RCC 7860 (cell line): ENCODE results near the gene GALNT8.
"Not testable (repeated sequence)": the region's sequence is repeated elsewhere in the genome, so short reads cannot be mapped to it uniquely, and the experiment has no call there.

ENCODE experiments used
- DNase-seq: peaks from one replicate; pipeline ENCODE4 v3.0.0-alpha.2; 2015; ENCODE audit warnings: low spot score
- FAIRE-seq: peaks from 2 replicates; lab custom pipeline; 2012; peaks lifted over from hg19 to GRCh38; lab: Jason Lieb, UNC

Gene GALNT8, protein sequence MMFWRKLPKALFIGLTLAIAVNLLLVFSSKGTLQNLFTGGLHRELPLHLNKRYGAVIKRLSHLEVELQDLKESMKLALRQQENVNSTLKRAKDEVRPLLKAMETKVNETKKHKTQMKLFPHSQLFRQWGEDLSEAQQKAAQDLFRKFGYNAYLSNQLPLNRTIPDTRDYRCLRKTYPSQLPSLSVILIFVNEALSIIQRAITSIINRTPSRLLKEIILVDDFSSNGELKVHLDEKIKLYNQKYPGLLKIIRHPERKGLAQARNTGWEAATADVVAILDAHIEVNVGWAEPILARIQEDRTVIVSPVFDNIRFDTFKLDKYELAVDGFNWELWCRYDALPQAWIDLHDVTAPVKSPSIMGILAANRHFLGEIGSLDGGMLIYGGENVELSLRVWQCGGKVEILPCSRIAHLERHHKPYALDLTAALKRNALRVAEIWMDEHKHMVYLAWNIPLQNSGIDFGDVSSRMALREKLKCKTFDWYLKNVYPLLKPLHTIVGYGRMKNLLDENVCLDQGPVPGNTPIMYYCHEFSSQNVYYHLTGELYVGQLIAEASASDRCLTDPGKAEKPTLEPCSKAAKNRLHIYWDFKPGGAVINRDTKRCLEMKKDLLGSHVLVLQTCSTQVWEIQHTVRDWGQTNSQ

DNA sequence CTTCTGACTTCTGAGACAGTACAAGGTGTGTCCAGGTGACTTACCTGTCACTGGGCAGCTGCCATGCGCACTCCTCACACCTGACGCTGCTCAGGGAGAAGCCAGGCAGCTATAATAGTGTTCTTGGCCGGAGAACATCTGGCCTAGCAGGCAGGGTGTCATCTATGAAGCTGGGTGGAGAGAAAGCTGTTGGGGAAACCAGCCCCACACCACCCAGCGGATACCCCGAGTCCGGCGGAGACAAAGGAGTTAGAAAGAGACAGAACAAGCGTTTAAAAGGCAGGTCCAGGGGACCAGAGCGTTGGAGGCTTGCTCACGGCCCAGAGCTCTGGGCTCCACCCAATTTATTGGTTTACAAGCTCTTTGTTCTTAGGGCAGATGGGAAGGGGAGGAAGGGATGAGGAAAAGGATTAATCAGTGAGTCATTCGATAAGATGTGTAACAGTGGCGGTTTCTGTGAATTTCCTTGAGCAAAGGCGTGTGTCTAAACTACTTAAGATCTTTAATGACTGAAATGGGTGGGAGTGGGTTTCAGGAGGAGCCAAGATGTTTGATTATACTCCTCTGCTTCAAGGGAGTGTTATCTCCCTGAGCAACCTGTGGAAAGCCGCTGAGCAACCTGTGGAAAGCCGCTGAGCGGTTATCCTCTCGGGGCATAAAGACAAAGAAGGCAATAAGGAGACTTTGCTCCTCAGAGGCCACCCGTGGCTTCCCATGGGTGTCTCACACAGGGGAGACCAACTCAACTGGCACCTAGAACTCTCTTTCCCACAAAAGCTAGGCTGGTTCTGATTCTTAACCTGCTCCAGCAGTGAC lies at the start of gene GALNT8:
GALNT8 (plus strand) TSS at position 580 of the 816 bp plus-strand sequence. CDS start 278 bp downstream, outside the sequence.
- FAIRE-seq, result no peak

DNA sequence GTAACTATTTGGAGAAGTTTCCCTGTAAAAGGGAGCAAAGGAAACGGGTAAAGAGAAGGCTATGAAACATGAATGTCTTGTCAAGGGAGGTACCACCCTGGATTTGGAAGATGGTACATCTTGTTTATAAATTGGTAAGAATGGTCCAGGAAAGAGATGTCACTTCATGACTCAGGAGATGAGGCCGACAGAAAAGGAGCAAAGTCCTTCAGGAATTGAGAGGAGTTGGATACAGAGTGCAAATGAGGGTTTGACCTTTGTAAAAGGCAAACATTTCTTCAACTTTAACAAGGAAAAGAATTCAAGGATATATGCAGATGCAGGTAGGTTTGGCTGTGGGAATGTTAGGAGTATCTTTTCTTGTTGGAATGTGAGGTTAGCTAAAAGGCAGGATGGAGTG lies 40.5 kb upstream of the GALNT8 start:
- no peak for FAIRE-seq

More for the DNA sequence above, at the start of gene GALNT8:
- no peak for DNase-seq

DNA sequence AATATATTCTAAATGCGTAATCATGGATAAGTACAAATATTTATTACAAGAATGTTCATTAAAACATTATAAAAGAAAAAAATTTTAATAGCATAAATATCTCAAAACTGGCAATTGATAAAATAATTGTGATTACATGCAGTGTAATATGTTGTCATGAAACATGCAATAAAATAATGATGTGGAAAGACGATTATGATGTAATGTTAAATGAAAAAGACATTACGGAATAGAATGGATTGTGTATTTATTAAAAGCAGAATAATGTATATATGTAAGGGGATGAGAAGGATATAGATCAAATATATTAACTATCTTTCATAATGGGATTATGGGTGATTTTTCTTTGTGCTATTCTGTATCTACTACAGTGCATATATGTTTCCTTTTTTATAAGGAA lies 38.5 kb upstream of the GALNT8 start:
- FAIRE-seq (no peak), DNase-seq (no peak)

More for the DNA sequence above, 40.5 kb upstream of the GALNT8 start:
- DNase-seq, result no peak

- FAIRE-seq, result no peak
- DNase-seq, result no peak
These were observed 34.9 kb upstream of the GALNT8 start for GRCh38 chr12:4685317-4685716.

GRCh38 chr12:4690760-4691159 lies 29.4 kb upstream of the GALNT8 start:
- no peak for DNase-seq
- no peak for FAIRE-seq

GRCh38 chr12:4700621-4701026 lies 19.6 kb upstream of the GALNT8 start:
- DNase-seq (no peak), FAIRE-seq (no peak)

DNA sequence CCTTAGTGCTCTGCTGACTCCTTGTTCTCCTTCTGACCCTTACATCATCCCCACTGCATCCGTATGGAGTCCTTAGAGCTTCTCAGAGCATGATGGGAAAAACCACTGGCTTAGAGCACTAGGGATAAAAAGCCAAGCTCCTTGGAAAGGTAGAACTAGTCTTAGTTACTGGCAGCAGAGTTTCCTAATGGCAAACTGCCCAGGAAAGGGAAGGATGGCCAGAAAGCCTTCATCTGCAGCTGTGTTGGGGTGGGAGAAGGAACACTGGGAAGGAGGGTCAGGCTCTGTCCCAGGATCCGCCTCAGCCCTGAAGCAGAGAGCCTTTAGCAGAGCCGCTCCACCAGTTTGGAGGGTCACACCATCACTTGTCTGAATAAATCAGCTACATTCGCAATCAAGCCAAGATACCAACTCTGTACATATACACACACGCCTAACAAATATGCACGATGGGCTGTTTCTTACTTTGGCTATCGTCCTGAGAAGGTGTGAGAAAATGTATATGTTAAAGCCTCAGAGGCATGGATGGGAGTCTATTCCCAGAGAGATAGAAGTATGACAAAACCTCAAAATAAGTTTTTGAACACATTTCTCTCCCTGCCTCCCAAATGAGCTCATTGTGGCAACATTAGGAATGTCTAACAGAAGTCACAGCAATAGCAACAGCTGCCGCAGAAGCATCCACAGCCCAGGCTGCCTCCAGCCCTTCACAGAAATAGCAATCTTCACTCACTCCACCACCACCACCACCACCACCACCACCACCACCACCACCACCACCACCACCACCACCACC lies 18.6 kb upstream of the GALNT8 start:
- DNase-seq (no peak), FAIRE-seq (no peak)

DNA sequence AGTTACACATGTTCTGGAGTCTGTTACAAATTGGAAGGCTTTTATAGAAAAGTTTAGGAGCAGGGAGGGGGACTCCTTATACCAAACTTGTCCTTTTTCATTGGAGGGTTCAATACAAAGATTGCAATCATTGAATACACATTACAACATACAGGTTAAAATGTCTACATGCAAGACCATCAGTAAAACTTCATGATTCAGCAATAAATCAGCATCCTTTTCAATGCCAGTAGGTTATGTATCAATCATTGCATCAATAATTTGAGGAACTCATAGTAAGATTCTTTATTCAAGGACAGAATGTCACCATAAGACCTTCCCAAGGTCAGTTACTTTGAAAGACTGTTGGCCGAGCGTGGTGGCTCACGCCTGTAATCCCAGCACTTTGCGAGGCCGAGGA lies 16.5 kb upstream of the GALNT8 start:
- DNase-seq (no peak), FAIRE-seq (no peak)

DNA sequence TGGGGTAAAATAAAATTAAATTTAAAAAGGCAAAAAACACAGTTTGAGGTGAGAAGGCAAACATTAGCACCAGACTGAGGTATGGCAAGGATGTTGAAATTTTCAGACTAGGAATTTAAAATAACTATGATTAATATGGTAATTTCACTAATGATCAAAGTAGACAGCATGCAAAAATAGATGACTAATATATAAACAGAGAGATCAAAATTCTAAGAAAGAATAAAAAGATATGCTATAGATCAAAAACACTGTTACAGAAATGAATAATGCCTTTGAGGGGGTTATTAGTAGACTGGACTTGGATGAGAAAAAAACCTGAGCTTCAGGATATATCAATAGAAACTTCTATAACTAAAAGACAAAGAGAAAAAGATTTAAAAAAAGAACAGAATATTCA lies 14.4 kb upstream of the GALNT8 start:
- no peak for DNase-seq
- FAIRE-seq, result no peak

GRCh38 chr12:4707306-4707705 lies 12.9 kb upstream of the GALNT8 start:
- no peak for FAIRE-seq
- DNase-seq, result no peak

DNA sequence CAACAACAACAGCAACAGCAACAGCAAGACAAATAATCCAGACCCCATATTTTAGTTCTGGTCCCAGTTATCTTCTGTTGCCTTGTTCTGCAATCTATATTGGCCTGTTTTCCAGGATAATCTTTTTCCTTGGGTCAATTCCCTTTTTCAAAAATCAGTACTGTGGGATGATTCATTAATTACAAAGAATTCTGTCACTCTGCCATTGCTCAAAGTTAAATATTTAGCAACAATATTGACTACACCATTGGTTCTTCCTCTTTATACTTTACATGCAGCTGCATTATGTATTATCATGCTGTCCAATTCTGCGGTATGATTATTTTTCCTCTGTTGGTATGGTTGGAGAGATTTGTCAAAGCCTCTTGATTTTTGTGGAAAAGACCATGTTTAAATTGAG lies 10.1 kb upstream of the GALNT8 start:
- DNase-seq (no peak), FAIRE-seq (no peak)

- DNase-seq, result no peak
- no peak for FAIRE-seq
These were observed 5.3 kb upstream of the GALNT8 start for GRCh38 chr12:4714879-4715278.

- no peak for DNase-seq
- FAIRE-seq, result no peak
These were observed 2.4 kb upstream of the GALNT8 start for GRCh38 chr12:4717806-4718205.

- DNase-seq (no peak), FAIRE-seq (no peak)
These were observed 416 bp downstream of the GALNT8 start for GRCh38 chr12:4720637-4720995.

- DNase-seq, FAIRE-seq: not testable (repeated sequence)
These were observed 1.4 kb downstream of the GALNT8 start for GRCh38 chr12:4721587-4721986.

DNA sequence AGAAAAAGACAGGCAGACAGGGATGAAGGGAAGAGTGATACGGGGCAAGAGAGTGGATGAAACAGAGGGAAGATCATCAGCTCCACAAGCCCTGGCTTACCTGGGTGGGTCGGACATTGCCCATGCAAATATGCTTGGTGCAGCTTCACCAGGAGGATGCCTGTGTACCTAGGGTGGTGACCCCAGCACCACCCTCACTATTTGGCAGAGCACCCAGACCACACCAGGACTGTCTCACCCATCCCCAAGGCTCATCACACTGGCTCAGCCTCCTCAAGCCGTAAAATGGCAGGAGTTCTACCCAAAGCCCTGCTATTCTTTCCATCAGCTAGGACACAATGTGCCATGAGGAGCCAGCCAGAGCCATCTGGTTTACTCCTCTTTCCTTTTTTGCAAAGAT lies 3.0 kb downstream of the GALNT8 start:
- FAIRE-seq (no peak), DNase-seq (no peak)

DNA sequence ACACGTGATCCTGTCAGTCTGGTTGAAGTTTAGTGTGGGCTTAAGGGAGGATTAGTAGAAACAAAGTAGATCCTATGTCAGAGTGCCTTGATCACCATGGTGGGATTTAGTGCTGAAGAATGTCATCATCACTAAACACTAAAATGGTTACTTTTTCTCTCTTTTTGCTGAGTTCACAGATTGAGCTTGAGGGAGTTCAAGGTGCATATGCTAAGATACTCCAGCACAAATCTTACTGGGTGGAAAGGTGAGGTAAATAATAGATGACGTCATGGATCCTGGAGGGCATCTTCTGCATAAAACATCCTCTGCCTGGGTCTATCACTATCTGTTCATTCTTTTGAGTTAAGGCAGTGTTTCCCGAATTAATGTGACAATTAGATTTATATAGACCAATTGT lies 4.9 kb downstream of the GALNT8 start:
- FAIRE-seq, result no peak

DNA sequence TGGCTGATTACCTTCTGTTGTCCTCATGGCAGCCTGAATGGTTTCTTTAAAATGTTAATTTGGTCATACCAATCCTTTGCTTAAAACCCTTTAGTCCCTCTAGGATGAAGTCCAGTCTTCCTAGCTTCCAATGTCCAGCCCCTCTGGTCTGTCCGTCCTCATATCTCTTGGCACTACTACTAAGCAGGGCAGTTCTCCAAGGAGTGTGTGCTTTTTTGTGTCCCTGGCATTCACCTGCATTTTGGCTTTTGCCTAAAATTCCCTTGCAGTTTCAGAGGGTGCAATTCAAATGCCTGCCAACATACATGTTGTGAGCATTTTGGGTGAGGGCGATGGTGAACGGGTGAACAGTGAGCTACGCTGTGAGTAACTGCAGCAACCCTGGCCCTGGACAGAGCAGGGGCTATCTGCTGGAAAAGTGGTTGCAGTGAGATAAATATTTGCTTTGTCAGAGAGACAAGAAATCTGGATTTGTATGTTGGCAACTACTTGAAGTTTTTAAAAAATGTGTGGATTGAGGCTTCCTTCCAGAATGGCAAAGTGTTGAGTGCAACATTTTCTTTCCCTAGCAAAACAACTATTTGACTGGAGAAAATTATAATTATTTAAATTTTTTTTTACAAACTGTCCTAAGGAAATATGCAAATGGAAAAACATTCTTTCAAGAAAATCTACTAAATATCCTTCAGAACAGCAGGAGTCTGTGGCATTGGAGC lies 14.6 kb downstream of the GALNT8 start:
- no peak for DNase-seq
- FAIRE-seq, result no peak

More for the DNA sequence above, 4.9 kb downstream of the GALNT8 start:
- DNase-seq, result no peak

DNA sequence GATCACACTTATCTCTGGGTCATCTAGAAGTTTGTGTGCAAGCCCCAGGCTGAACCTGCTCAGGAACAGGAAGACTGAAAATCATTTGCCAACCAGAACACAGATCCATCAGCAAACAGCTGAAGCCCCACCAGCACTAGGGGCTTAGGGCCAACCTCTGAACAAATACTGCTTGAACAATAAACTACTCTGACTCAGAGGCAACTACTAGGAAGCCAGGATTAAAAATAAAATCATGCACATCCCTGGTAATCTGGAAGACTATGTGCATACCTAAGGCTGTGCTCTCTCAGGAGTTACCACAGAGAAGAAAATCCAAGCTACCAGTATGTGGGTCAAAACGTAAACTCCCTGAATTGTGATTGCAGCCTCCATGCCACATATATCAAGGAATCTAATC lies 15.9 kb downstream of the GALNT8 start:
- DNase-seq (no peak), FAIRE-seq (no peak)

DNA sequence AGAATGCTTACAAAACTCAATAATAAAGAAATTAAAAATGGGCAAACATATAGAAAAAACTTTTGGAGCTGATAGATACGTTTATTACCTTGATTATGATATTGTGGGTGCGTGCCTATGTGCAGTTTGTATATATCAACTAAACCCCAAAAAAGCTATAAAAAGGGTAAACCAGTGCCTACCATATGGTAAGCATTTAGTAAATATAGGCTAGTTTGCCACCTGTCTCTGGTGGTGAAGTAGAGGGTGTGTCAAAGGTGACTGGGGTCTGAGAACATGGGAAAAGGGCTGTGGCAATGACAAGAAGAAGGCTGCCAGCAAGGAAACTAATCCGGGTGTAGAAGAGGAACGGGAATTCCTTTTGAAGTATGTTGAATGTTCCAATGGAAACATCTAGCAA lies 18.3 kb downstream of the GALNT8 start:
- DNase-seq, result no peak
- FAIRE-seq, result no peak
